AG04449 (cell line): ENCODE results near the gene HNRNPC.
"Not testable (repeated sequence)": the region's sequence is repeated elsewhere in the genome, so short reads cannot be mapped to it uniquely, and the experiment has no call there.

Experiments
- CTCF ChIA-PET: fragments of 350-600 bp; formaldehyde crosslinking; extraction: SDS; loops from one replicate; lab custom pipeline; 2021; ENCODE audit warnings: antibody characterized with exemption; lab: Yijun Ruan, JAX
- POLR2A ChIA-PET: fragments of 400-600, 350-600 bp; formaldehyde crosslinking; extraction: SDS; loops from one replicate; lab custom pipeline; 2020; ENCODE audit warnings: antibody characterized with exemption, inconsistent platforms; lab: Yijun Ruan, JAX
- DNase-seq: peaks from one replicate; pipeline ENCODE4 v3.0.0-alpha.2; 2010; ENCODE audit warnings: low read depth, low spot score
- H3K4me3 ChIP-seq: 2 replicates; pipeline ENCODE4 v1.5.1; 2011; ENCODE audit warnings: low read depth, mild to moderate bottlenecking, control low read depth, low read length
- TF ChIP-seq, protein P1 (sequence below): IDR thresholded peaks from one replicate; pipeline ENCODE4 v1.5.1; 2011; ENCODE audit warnings: mild to moderate bottlenecking, moderate library complexity, low read length, control low read depth, inconsistent platforms; ENCODE audit not compliant: insufficient read depth; ENCODE audit errors: missing control alignments

Gene HNRNPC

DNA sequence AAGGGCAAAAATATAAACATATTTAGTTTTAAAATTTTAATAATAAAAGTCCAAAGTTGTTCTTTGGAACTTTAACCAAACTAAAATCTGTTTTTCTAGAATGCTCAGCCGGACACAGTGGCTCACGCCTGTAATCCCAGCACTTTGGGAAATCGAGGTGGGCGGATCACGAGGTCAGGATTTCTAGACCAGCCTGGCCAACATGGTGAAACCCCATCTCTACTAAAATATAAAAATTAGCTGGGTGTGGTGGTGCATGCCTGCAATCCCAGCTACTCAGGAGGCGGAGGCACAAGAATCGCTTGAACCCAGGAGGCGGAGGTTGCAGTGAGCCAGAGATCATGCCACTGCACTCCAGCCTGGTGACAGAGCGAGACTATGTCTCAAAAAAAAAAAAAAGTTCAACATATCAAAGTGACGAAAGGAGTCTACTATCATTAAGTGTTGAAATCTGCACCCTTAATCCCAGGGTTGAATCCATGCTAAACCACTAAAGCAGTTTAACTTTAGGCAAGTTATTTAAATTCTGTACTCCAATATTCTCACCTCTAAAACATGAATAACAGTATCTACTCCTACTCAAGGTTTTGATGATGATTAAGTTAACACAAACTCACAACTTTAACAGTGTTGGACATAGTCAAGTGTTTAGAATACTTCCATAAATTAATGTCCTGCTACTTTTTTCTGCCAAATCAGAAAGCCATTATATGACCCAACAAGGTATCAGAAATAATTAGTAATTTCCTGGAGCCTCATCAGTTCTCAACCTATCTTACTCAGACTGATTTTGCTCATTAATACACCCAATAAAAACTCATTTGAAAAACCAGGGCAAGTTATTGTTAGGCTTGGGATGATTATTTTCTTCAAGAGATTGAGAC is 11.0 kb downstream of the HNRNPC start:
- POLR2A ChIA-PET, result interaction anchor here (0.8 kb wide), 1 partner anchor 41 kb away, joined by 4 read pairs; no protein-coding TSS in a partner anchor
- H3K4me3 ChIP-seq, result no peak overlapping the region
- CTCF ChIA-PET, result interaction anchor here (5.1 kb wide), 1 partner anchor 16 kb away, joined by 39 read pairs; no protein-coding TSS in a partner anchor
- no peak for DNase-seq
- TF ChIP-seq, protein P1, sequence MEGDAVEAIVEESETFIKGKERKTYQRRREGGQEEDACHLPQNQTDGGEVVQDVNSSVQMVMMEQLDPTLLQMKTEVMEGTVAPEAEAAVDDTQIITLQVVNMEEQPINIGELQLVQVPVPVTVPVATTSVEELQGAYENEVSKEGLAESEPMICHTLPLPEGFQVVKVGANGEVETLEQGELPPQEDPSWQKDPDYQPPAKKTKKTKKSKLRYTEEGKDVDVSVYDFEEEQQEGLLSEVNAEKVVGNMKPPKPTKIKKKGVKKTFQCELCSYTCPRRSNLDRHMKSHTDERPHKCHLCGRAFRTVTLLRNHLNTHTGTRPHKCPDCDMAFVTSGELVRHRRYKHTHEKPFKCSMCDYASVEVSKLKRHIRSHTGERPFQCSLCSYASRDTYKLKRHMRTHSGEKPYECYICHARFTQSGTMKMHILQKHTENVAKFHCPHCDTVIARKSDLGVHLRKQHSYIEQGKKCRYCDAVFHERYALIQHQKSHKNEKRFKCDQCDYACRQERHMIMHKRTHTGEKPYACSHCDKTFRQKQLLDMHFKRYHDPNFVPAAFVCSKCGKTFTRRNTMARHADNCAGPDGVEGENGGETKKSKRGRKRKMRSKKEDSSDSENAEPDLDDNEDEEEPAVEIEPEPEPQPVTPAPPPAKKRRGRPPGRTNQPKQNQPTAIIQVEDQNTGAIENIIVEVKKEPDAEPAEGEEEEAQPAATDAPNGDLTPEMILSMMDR, result no peak

DNA sequence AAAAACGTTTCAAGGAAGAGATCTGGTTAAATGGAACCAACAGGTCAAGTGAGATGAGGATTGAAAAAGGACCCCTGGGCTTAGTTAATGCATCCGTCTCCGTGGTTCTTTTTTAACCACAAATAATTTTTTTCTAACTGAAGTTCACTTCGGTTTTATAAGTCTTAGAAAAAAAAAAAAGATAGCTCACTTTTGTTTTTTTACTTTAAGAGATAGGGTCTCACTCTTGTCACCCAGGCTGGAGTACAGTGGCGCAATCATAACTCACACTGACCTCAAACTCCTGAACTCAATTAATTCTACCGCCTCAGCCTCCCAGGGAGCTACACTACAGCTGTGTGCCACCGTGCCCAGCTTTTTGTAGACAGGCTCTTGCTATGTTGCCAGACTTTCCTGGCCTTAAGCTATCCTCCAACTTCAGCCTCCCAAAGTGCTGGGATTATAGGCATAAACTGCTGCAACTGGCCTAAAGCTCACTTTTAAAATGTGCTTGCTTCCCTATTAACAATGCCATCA is 11.8 kb downstream of the HNRNPC start:
- DNase-seq, result no peak
- TF ChIP-seq, protein P1, result no peak
- CTCF ChIA-PET, result interaction anchor here (0.8 to 5.1 kb wide), 3 partner anchors 7 to 16 kb away, joined by 3 to 39 read pairs (median 7); no protein-coding TSS in a partner anchor
- no peak overlapping the region for H3K4me3 ChIP-seq
- POLR2A ChIA-PET, result interaction anchor here (0.8 kb wide), 1 partner anchor 40 kb away, joined by 4 read pairs; no protein-coding TSS in a partner anchor

DNA sequence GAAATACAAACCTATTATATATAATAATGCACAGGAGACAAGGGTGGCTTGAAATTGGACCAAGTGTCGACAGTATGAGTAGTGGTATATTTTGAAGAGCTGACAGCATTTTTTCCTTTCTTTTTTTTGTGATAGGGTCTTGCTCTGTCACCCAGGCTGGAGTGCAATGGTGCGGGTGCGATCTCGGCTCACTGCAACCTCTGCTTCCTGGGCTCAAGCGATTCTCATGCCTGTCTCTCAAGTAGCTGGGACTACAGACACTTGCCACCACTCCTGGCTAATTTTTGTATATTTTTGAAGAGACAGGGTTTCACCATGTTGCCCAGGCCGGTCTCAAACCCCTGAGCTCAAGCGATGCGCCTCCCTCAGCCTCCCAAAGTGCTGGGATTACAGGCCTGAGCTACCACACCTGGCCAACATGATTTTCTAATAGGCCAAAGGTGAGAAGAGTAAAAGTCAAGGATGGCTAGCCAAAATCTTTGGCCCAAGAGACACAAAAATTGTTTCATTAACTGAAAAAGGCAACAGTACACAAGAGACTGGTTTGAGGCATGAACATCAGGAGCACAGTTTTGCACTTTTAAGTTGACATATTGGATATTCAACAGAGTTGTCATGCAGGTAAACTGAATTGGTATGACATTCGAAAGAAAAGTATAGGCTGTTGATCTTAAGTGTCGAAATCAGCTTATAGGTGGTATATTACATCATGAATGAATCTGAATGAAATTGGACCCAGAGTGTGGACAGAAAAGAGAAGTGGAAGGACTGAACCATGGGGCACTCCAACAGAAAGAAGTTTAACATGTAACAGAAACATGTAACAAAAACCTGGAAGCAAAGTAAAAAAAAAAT is 12.5 kb downstream of the HNRNPC start:
- ChIA-PET CTCF (interaction anchor here (0.8 to 5.1 kb wide), 3 partner anchors 8 to 15 kb away, joined by 3 to 39 read pairs (median 7); no protein-coding TSS in a partner anchor), POLR2A (interaction anchor here (1.2 kb wide), 1 partner anchor 8 kb away, joined by 8 read pairs; no protein-coding TSS in a partner anchor)
- TF ChIP-seq, protein P1, result no peak
- no peak for DNase-seq
- H3K4me3 ChIP-seq, result no peak overlapping the region

DNA sequence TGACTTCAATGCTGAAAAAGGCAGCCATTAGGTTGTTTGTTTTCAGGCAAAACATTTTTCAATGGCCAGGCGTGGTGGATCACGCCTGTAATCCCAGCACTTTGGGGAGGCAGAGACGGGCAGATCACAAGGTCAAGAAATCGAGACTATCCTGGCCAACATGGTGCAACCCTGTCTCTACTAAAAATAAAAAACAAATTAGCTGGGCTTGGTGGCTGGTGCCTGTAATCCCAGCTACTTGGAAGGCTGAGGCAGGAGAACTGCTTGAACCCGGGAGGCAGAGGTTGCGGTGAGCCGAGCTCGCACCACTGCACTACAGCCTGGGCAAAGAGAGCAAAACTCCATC is 13.2 kb downstream of the HNRNPC start:
- DNase-seq, H3K4me3 ChIP-seq: not testable (repeated sequence)
- ChIA-PET CTCF (interaction anchor here (2.2 to 5.1 kb wide), 2 partner anchors 9 to 14 kb away, joined by 7 to 39 read pairs; no protein-coding TSS in a partner anchor), POLR2A (interaction anchor here (1.2 kb wide), 1 partner anchor 9 kb away, joined by 8 read pairs; no protein-coding TSS in a partner anchor)

DNA sequence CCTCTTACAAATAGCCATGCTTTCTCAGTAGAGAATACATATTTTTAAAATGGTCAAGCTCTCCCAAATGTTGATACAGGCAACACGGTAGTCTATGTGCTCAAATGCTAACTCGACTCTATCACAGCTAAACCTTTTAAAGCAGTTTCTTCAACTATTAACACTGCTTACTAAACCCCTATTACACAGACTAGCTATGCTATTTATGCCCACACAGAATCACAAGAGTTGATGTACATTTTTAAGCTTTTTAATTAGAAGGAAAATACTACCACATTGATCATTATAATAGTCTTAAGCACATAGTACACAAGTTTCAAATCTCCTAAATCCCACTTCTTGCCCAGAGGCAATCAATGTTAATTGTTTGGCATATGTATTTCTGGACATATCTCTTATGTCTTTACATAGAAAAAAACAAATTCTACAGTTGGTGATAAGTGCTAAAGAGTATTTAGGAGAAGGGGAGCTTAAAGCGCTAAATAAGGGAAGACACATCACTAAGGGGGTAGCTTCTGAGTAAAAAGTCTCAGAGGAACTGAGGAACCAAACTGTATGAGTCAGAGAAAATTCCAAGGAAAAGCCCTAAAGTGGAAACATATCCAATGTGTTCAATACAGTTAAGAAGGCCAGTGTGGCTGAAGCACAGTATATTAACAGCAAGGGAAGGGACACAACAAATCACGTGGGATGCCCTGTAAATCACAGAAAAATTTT is 13.7 kb downstream of the HNRNPC start:
- no peak for DNase-seq
- ChIA-PET CTCF (interaction anchor here (2.2 to 5.1 kb wide), 2 partner anchors 9 to 14 kb away, joined by 7 to 39 read pairs; no protein-coding TSS in a partner anchor), POLR2A (interaction anchor here (0.7 to 1.2 kb wide), 2 partner anchors 9 to 13 kb away, joined by 3 to 8 read pairs; no protein-coding TSS in a partner anchor)
- TF ChIP-seq, protein P1, result no peak
- no peak overlapping the region for H3K4me3 ChIP-seq
